Measurements from ENCODE around the gene PKHD1. TPM values are rescaled to one million over a fixed set of nuclear protein-coding genes. Genes with fewer than 3 reads are reported as not detected.

The PKHD1 gene
- total RNA-seq, 1 experiment from 2014 or later, result 0.09 TPM

- Histone ChIP-seq H2BK5ac (ENCODE audit: insufficient read length, low read length) (no peak overlapping the region), H3K23ac (ENCODE audit: insufficient read length, low read depth, low read length) (no peak overlapping the region), H4K5ac (ENCODE audit: insufficient read length, low read depth, low read length) (no peak overlapping the region), H3T11ph (ENCODE audit: low read length) (no peak overlapping the region), H4K8ac (replicated peaks; ENCODE audit: insufficient read length, low read depth, low read length) (no peak overlapping the region), H3K23me2 (ENCODE audit: insufficient read length, low read depth, low read length, poor library complexity, severe bottlenecking) (no peaks in the 10 kb centered on the region), H4K91ac (ENCODE audit: insufficient read length, low read depth, low read length) (no peak overlapping the region), H4K20me1 (ENCODE audit: control insufficient read depth, insufficient read depth, insufficient read length) (no peaks in the 10 kb centered on the region), H2BK12ac (ENCODE audit: insufficient read length, low read depth, low read length) (no peak overlapping the region), H2AFZ (ENCODE audit: low read length) (no peak overlapping the region), H3K79me1 (ENCODE audit: insufficient read depth, low read depth, low read length, poor library complexity, severe bottlenecking) (no peaks in the 10 kb centered on the region), H3K14ac (ENCODE audit: insufficient read depth, low read length) (no peak overlapping the region), H3K79me2 (ENCODE audit: insufficient read depth, low read length) (no peaks in the 10 kb centered on the region), H3K18ac (ENCODE audit: insufficient read length, low read depth, low read length) (no peak overlapping the region), H3K4me1 (ENCODE audit: insufficient read depth, low read length) (no peaks in the 10 kb centered on the region), H3K27ac (ENCODE audit: insufficient read length, low read depth, low read length) (no peak overlapping the region), H3K27me3 (ENCODE audit: insufficient read depth, low read length) (no peaks in the 10 kb centered on the region), H2BK15ac (ENCODE audit: low read depth, low read length) (no peak overlapping the region), H2BK20ac (ENCODE audit: low read depth, low read length, poor library complexity, severe bottlenecking) (no peak overlapping the region), H3K56ac (ENCODE audit: insufficient read length, low read depth, low read length) (no peak overlapping the region), H3K9me3 (ENCODE audit: control insufficient read depth, low read depth, low read length) (no peaks in the 10 kb centered on the region), H3K9ac (ENCODE audit: extremely low read depth, insufficient read length, low read length) (no peak overlapping the region), H3K4me2 (ENCODE audit: insufficient read depth, insufficient read length, low read length) (no peak overlapping the region), H2BK120ac (ENCODE audit: low read depth, low read length, poor library complexity, severe bottlenecking) (no peak overlapping the region), H2AK5ac (ENCODE audit: insufficient read length, low read length) (no peak overlapping the region), H3K4ac (ENCODE audit: low read depth, low read length) (no peak overlapping the region)
- DNase-seq, result no peak
- no peak overlapping the region for H3K4me3 Mint-ChIP-seq
- H3K4me1 Mint-ChIP-seq, result no peaks in the 10 kb centered on the region
- peaks cover 5 to 13% (median 9%) of the 10 kb centered on the region in 3 experiments; a peak in 6 of 7 replicates for H3K36me3 Mint-ChIP-seq (ENCODE audit: insufficient read depth in 1 of 3, low read depth in 3 of 3)
- no peak overlapping the region for H3K27ac Mint-ChIP-seq
- TF ChIP-seq CTCF (conservative IDR thresholded peaks at IDR 0.05), result no peak
- H3K9me3 Mint-ChIP-seq, result peaks cover 12 to 20% of the 10 kb centered on the region in 2 experiments
- peaks cover 2% of the 10 kb centered on the region for H3K27me3 Mint-ChIP-seq (ENCODE audit: low read depth)
- no CpG with 5 or more reads among the region's 2 CpGs for WGBS (ENCODE audit: extremely low coverage, insufficient read length, low lambda C conversion rate)
These were observed 486.9 kb downstream of the PKHD1 start for GRCh38 chr6:51600514-51600913.
